ENCODE data around the gene GPR160.

DNA sequence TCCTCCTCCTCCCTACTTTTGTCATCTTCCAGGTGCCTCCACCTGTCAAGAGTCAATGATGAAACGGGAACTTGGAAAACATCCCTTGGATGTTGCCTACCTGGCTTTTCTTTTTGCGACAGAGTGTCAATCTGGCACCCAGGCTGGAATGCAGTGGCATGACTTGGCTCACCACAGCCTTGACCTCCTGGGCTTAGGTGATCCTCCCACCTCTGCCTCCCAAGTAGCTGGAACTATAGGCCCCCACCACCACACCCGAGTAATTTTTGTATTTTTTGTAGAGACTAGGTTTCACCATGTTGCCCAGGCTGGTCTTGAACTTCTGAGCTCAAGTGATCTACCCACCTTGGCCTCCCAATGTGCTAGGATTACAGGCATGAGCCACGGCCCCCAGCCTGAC, 42.8 kb downstream of the GPR160 start:
- TF ChIP-seq, protein P1, sequence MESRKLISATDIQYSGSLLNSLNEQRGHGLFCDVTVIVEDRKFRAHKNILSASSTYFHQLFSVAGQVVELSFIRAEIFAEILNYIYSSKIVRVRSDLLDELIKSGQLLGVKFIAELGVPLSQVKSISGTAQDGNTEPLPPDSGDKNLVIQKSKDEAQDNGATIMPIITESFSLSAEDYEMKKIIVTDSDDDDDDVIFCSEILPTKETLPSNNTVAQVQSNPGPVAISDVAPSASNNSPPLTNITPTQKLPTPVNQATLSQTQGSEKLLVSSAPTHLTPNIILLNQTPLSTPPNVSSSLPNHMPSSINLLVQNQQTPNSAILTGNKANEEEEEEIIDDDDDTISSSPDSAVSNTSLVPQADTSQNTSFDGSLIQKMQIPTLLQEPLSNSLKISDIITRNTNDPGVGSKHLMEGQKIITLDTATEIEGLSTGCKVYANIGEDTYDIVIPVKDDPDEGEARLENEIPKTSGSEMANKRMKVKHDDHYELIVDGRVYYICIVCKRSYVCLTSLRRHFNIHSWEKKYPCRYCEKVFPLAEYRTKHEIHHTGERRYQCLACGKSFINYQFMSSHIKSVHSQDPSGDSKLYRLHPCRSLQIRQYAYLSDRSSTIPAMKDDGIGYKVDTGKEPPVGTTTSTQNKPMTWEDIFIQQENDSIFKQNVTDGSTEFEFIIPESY (IDR thresholded peaks at IDR 0.05) = no peak
- TF ChIP-seq, protein P2, sequence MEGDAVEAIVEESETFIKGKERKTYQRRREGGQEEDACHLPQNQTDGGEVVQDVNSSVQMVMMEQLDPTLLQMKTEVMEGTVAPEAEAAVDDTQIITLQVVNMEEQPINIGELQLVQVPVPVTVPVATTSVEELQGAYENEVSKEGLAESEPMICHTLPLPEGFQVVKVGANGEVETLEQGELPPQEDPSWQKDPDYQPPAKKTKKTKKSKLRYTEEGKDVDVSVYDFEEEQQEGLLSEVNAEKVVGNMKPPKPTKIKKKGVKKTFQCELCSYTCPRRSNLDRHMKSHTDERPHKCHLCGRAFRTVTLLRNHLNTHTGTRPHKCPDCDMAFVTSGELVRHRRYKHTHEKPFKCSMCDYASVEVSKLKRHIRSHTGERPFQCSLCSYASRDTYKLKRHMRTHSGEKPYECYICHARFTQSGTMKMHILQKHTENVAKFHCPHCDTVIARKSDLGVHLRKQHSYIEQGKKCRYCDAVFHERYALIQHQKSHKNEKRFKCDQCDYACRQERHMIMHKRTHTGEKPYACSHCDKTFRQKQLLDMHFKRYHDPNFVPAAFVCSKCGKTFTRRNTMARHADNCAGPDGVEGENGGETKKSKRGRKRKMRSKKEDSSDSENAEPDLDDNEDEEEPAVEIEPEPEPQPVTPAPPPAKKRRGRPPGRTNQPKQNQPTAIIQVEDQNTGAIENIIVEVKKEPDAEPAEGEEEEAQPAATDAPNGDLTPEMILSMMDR (IDR thresholded peaks at IDR 0.05; ENCODE audit: low read depth, low read length, missing input control) = no peak

Data from liver (tissue), 2 donors.